GM19193 (cell line): Measurements from ENCODE around the gene GTF2H1.

ENCODE experiments used
- POLR2A ChIP-seq: IDR thresholded peaks from 4 replicates; pipeline ENCODE4 v1.6.1; 2011; ENCODE audit not compliant: insufficient read depth, insufficient read length; ENCODE audit errors: extremely low read depth

GTF2H1 gene

DNA sequence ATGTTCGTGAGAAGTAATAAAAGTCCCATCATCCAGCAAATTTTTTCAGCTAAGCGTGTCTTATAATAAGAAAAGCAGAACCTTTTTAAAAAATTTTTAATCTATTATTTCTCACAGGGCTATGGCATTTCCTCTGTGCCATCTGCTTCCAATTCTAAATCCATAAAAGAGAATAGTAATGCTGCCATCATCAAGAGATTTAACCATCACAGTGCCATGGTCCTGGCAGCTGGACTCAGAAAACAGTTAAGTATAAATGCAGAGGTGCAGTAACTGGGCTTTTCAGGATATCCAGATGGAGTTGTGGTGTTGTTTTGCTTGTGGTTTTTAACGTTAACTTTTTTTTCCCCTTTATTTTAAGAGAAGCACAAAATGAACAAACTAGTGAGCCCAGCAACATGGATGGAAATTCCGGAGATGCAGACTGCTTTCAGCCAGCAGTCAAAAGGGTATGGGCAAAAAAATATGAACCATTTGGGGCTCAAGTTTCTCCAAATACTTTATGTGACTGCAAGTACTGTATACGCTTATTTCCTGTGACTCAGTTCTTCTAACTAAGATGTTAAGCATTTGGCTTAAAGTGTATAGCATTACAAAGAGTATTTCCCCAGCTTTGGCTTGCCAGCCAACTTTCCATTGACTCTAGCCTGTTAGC, 25.2 kb downstream of the GTF2H1 start:
- no peak for TF ChIP-seq POLR2A

DNA sequence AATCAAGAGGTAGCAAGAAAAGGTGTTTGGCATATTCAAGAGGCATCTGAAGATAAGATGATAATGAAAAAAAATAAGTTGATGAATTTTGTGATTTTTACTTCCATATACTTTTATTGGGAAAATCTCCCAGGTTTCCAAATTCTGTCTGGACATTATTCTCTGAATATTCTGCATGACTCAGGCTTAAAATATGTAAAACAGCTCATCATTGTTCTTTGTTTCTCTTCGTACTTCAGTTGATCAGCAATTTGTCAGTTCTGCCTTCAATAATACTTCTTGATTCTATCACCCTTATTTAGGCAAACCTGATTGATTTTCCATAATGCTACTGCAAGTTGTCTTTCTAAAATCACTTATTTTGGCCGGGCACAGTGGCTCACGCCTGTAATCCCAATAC, 30.2 kb downstream of the GTF2H1 start:
- TF ChIP-seq POLR2A, result no peak

DNA sequence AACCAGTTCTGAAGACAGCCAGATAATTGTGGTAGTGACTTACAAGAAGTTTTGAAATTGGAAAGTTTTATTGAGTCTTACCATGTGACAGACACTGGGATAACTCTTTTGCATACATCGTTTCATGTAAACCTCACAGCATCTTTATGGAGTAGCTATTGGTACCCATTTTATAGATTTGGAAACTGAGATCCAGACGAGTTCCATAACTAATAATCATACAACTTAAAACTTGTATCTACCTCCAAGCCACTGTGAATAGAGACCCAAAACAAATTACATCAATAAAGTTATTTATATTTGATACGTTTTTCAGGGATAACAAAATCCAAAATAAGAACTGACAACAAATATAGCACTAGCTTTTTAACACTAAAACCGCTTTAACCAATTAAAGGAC, 36.3 kb downstream of the GTF2H1 start:
- TF ChIP-seq POLR2A, result no peak

DNA sequence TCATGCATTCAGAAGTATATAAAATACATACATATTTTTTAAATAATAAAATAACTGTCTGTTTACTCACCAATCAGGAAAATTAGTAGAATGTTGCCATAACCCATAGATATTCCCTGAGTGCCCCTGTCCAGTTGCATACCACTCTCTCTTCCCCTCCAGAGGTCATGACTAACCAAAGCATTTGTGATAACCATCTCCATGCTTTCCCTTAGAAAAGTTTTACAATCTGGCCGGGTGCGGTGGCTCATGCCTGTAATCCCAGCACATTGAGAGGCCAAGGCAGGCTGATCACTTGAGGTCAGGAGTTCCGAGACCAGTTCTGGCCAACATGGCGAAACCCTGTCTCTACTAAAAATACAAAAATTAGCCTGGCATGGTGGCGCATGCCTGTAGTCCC, 38.8 kb downstream of the GTF2H1 start:
- TF ChIP-seq POLR2A, result no peak

DNA sequence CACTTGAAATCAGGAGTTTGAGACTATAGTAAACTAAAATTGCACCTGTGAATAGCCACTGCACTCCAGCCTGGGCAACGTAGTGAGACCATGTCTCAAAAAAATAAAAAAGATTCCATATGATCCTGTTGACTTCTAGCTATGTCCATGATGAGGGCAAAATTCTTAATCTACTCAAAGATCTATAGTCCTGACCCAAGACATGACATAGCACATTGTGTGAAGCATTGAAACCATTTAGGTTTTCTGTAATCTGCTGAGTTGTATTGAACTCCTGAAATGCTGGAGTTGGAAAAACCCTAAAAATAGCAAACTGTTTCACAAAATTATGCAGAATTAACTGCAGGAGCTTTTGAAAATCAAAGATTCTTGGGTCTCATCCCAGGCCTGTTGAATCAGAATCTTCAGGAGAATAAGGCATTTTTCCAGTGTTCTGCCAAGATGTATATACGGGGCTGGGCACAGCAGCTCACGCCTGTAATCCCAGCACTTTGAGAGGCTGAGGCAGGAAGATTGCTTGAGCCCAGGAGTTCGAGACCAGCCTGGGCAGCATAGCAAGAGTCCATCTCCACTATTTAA, 42.2 kb downstream of the GTF2H1 start:
- TF ChIP-seq POLR2A, result no peak

DNA sequence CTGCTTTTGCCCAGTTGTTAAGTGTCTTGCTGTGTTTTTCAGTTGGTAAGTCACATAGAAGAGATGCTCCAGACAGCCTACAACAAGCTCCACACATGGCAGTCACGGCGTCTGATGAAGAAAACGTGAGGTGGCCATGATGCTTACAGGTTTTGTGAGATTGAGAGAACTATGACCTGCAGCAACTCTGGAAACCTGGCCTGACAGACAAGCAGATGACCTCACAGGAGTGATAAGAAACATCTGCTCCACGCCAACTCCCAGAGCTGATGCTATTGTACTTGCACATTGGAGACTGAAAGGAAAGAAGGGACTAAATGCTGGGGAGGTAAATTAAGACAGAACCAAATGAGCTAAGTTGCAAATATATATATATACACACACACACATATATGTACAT, 43.4 kb downstream of the GTF2H1 start:
- TF ChIP-seq POLR2A, result no peak

DNA sequence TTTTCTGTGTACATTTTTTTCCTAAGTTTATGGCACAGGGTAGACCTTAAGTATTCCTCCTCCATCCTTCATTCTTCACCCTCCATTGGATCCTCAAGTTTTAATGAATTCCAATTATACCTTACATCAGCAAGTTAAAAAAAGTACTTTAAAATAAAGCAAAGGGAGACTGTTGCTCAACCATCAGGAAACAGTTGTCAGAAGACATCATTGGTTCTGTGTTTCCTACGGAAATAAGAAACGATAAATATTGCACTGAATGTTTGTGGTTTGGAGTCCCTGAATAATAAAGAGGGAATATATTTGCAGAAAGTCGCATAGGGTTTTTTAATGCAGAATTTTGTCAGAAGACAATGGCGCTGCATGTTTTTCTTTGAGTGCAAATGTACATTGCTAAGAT, 43.9 kb downstream of the GTF2H1 start:
- TF ChIP-seq POLR2A, result no peak

DNA sequence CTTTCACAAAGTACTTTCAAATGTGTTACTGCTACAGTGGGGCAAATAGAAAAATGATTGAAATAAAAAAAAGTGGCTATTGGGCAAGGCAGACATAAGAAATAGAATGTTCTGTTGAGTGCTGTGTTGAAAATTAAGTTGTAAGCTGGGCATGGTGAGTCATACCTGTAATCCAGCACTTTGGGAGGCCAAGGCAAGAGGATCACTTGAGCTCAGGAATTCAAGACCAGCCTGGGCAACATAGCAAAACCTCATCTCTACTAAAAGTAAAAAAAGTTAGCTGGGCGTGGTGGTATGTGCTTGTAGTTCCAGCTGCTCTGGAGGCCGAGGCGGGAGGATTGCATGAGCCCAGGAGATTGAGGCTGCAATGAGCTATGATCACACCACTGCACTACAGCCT, 45.1 kb downstream of the GTF2H1 start:
- no peak for TF ChIP-seq POLR2A

DNA sequence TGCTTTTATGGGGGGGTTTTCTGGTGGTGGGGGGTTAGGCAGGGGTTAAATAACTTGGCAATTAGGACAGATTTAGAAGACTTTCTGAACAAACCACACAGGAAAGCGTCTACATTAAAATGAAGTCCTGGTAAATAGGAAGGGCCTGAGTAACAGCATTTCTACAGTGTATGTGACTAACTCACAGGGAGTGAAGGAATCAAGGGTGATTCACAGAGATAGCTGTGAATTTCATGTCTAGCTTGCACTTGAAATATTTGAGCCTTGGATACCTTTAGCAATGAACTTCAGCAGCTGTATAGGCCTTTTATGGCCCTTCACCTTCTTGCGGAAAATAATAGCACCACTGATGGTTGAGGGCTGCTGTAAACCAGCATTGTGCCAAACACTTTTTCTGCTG, 45.9 kb downstream of the GTF2H1 start:
- no peak for TF ChIP-seq POLR2A

DNA sequence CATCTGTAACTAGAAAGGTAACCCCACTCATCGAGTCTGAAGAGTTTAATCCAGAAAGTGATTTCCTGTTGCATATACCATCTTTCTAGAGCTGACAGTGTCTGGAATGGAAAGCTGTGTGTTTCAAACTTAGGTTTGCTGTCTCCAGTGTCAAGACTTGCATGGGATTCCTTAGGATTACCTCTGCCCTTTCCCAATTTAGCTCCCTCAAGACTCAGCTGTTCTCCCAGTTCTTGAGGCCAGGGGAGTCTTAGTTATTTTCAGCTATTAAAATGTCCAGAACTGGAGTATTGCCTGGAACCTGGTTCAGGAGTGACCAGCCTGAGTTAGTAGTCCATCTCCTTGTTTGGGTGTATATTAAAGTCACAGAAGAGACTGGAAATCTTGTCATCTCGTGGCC, 47.0 kb downstream of the GTF2H1 start:
- TF ChIP-seq POLR2A, result no peak

DNA sequence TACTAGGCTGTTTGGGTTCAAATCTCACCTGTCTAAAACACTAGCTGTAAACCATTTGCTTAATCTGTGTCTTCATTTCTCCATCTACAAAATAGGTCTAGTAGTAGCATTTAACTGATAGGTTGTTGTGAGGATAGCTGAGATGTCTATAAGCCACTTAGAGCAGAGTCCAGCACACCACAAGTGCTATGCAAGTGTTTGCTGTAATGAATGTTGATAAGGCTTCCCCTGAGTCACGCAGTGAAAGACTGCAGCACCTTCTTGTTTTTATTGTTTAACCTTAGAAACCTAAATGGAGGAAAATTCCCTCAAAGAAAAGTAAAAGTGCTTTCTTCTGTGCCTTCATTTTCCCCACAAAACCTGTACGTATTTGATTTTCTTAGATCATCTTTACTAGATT, 48.9 kb downstream of the GTF2H1 start:
- no peak for TF ChIP-seq POLR2A

DNA sequence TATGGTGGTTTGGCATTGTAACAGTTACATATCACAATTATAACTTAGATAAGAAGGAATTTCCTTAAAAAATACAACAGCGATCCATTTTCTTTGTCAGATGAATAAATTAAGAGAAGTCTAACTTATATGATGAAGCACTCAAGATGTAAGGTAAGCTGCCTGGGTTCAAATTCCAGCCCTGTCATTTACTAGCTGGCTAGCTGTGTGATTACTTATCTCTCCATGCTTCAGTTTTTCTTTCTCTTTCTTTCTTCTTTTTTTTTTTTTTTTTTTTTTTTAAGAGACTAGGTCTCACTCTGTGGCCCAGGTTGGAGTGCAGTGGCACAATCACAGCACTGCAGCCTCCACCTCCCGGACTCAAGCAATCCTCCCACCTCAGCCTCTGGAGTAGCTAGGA, 49.8 kb downstream of the GTF2H1 start:
- no peak for TF ChIP-seq POLR2A

DNA sequence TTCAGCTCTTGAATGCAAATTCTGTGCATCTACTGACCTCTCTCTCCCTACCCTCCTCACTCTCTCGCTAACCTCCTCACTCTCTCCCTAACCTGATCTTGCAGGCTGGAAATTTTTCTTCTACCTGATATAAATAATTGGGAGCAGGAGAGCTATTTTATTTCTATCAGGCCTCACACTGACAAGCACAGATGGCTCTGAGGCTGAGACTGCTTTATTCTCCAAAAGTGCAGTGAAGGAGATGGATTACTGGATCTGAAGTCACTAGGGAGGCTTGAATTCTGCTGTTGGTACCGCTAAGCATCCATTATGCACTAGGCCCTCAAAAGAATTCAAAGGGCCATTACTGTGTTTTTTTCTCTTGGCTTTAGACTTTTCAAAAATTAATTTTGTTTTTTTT, 52.6 kb downstream of the GTF2H1 start:
- TF ChIP-seq POLR2A, result no peak

DNA sequence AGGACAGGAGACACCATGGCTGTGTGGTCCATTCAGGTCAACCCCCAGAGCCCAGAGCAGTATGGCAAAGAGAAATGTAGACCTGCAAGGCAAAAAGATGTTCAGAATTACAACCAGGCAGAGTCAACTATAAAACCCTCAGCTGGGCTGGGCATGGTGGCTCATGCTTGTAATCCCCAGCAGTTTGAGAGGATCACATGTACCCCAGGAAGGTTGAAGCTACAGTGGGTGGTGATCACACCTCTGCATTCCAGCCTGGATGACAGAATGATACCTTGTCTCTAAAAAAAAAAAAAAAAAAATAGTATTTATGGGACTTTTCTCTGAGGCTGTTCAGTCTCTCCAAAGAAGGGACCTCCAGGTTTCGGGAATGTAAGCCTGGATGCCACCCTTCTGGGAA, 53.6 kb downstream of the GTF2H1 start:
- no peak for TF ChIP-seq POLR2A

DNA sequence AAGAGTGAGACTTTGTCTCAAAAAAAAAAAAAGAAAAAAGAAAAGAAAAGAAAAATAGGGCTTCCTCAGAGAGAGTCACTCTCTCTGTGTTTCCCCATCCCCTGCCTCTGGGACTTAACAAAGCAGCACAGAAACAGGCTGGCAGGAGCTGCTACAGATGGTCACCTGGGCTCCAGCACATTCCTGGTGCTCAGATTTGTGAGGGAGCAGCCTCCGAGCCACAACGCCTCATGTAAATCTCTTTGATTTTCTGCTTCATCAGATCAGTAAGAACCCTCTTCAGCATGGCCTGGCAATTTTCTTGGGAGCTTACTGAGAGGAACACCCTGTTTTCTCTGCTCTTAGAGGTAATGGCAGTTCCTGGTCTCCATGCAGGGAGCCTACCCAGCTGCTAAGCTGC, 56.8 kb downstream of the GTF2H1 start:
- TF ChIP-seq POLR2A, result no peak

DNA sequence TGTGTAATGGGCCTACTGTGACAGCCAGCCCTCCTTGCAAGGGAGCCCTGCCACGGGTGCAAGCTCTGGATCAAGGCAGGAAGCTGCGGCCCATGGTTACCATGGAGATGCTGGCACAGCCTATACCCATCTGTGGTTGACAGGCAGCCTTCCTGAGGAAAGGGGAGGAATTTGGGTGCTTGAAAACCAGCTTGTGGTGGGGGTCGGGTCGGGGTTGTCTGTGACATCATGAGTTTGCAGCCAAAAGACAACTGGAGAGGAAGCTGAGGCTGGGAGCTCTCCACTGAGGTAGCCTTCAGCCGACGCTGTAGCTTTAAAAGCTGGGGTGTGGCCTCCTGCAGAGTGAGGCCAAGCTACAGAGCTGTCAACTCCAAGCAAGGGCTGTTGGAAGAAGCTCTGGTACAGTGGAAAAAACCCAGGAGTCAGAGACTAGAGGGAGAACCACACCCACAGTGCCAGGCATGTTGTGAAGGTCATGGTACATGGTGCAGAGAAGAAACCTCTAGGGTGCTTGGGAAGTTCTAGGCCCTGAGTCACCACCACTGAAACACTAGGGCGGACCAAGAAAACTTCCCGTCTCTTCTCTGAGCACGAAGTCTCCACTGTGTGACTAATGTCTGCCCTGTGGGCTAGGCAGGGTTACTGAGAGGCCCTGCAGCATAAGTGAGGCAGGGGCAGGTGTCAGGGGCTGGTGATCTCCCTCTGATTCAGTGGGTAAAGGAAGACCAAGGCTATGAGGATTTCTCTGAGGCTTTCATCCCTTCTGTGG, 61.2 kb downstream of the GTF2H1 start:
- peak; percentile 53 for TF ChIP-seq POLR2A
